ENCODE data around the gene COG4. TPM values are rescaled to one million over a fixed set of nuclear protein-coding genes. Genes with fewer than 3 reads are reported as not detected.

COG4 gene
- total RNA-seq, 3 donors from 2014 or later (not counting 1 experiment from before 2014, with no cell fraction given) = 29.5 to 44.4 (median 31.6) TPM

DNA sequence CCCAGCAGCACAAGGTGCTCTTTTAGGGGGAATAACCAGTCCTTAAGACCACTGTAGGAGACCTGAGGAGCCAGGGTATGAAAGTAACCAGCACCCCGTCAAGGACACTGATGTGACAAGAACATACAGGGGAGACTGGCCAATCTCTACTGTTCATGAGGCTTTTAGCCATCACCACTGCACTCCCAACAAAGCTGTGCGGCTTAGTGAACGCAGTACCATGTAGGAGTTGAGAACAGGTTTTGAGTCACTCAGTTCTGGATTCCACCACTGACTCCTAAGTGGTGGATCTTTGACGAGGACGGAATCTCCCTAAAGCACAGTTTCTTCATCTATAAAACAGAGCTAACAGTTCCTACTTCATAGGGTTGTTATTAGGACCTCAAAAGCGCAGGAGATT, 26.8 kb downstream of the COG4 start:
- H3K4me1 ChIP-seq (ENCODE audit: control insufficient read depth, insufficient read depth, low read length) = no peaks in the 10 kb centered on the region
- H3K27ac Mint-ChIP-seq = no peak overlapping the region
- H3K4me1 Mint-ChIP-seq = no peaks in the 10 kb centered on the region
- no peak overlapping the region for H3K4me3 ChIP-seq (ENCODE audit: low read length)
- WGBS (ENCODE audit: insufficient coverage) = 95% methylated on average over 6 of the region's 6 CpGs
- no peaks in the 10 kb centered on the region for H3K36me3 Mint-ChIP-seq
- H3K9me3 ChIP-seq (ENCODE audit: control insufficient read depth, insufficient read depth, low read length) = no peaks in the 10 kb centered on the region
- TF ChIP-seq, protein P1, sequence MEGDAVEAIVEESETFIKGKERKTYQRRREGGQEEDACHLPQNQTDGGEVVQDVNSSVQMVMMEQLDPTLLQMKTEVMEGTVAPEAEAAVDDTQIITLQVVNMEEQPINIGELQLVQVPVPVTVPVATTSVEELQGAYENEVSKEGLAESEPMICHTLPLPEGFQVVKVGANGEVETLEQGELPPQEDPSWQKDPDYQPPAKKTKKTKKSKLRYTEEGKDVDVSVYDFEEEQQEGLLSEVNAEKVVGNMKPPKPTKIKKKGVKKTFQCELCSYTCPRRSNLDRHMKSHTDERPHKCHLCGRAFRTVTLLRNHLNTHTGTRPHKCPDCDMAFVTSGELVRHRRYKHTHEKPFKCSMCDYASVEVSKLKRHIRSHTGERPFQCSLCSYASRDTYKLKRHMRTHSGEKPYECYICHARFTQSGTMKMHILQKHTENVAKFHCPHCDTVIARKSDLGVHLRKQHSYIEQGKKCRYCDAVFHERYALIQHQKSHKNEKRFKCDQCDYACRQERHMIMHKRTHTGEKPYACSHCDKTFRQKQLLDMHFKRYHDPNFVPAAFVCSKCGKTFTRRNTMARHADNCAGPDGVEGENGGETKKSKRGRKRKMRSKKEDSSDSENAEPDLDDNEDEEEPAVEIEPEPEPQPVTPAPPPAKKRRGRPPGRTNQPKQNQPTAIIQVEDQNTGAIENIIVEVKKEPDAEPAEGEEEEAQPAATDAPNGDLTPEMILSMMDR (IDR thresholded peaks at IDR 0.05) = no peak
- H3K9me3 Mint-ChIP-seq = no peaks in the 10 kb centered on the region
- peaks cover 58% of the 10 kb centered on the region for H3K36me3 ChIP-seq (ENCODE audit: control insufficient read depth, insufficient read depth, low read length)
- no peak for ATAC-seq
- intact Hi-C loops (cut with micrococcal nuclease) = no loop called here
- H3K27ac ChIP-seq (ENCODE audit: low read length) = no peak overlapping the region
- no peaks in the 10 kb centered on the region for H3K27me3 ChIP-seq (ENCODE audit: control insufficient read depth, insufficient read depth, low read length)
- no peak overlapping the region for H3K4me3 Mint-ChIP-seq
- DNase-seq = no peak
- H3K27me3 Mint-ChIP-seq (ENCODE audit: low read depth in 2 of 2) = no peaks in the 10 kb centered on the region

DNA sequence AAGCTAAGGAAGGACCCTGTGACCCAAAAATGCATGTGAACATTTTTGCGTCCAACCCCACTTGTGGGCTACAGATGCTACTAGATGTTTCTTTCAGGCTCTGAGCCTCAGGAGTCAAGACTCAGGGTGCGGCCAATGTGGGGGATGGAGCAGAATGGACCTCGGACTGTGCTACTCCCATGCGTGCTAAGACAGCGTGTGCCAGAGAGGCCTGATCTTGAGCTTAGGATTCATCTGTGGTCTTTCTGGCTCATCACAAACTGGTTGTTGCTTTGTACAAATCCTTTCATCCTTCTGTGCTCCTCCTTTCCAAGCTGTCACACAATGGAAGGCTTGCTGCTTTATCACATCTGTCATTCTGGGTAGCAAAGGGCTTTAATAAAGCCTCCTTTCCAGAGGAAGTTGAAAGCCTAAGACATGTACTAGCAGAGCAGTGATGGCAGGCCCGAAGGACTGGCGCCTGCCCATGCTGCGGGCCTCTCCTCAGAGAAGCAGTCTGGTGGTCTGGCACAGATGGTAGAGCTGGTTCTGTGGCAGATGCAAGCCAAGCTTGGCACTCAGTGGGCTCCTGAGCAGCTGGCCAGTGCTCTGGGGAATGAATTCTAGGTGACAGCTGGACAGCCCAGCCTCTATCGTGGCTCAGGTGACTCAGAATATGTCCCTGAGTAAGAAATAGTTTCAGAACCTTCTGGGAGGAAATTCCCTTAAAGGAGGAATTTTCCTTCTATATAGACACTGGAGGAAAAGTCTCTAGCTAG, 27.8 kb downstream of the COG4 start:
- intact Hi-C loops (cut with micrococcal nuclease) = no loop called here
- Mint-ChIP-seq H3K27me3 (ENCODE audit: low read depth in 2 of 2) (no peaks in the 10 kb centered on the region), H3K36me3 (no peaks in the 10 kb centered on the region), H3K27ac (no peak overlapping the region), H3K9me3 (no peaks in the 10 kb centered on the region), H3K4me3 (no peak overlapping the region), H3K4me1 (no peaks in the 10 kb centered on the region)
- WGBS (ENCODE audit: insufficient coverage) = 96% methylated on average over 9 of the region's 9 CpGs
- no peaks in the 10 kb centered on the region for H3K27me3 ChIP-seq (ENCODE audit: control insufficient read depth, insufficient read depth, low read length)
- H3K9me3 ChIP-seq (ENCODE audit: control insufficient read depth, insufficient read depth, low read length) = no peaks in the 10 kb centered on the region
- ATAC-seq = no peak
- no peaks in the 10 kb centered on the region for H3K4me1 ChIP-seq (ENCODE audit: control insufficient read depth, insufficient read depth, low read length)
- H3K27ac ChIP-seq (ENCODE audit: low read length) = no peak overlapping the region
- no peak for DNase-seq
- H3K4me3 ChIP-seq (ENCODE audit: low read length) = no peak overlapping the region
- TF ChIP-seq, protein P1 (IDR thresholded peaks at IDR 0.05) = no peak
- H3K36me3 ChIP-seq (ENCODE audit: control insufficient read depth, insufficient read depth, low read length) = peaks cover 56% of the 10 kb centered on the region

DNA sequence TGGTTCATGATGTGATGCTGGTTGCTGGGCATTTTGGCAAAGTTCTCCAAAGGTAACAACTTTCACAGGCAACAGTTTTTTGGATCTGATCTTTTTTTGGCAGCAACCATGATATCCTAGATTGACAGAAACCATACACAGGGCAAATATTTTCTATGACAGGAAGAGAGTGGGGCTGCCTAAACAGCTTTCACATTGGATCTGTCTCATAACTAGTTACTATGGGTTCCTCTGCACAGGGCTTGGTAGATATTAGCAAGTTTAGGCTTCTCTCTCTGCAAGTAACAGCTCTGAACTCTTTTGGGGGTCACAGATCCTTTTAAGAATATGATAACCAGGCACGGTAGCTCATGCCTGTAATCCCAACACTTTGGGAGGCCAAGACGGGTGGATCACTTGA, 28.6 kb downstream of the COG4 start:
- no peaks in the 10 kb centered on the region for H3K27me3 Mint-ChIP-seq (ENCODE audit: low read depth in 2 of 2)

More for the DNA sequence above, 28.6 kb downstream of the COG4 start:
- Histone ChIP-seq H3K9me3 (ENCODE audit: control insufficient read depth, insufficient read depth, low read length) (no peaks in the 10 kb centered on the region), H3K4me3 (ENCODE audit: low read length) (no peak overlapping the region), H3K27ac (ENCODE audit: low read length) (no peak overlapping the region), H3K27me3 (ENCODE audit: control insufficient read depth, insufficient read depth, low read length) (no peaks in the 10 kb centered on the region), H3K36me3 (ENCODE audit: control insufficient read depth, insufficient read depth, low read length) (peaks cover 62% of the 10 kb centered on the region), H3K4me1 (ENCODE audit: control insufficient read depth, insufficient read depth, low read length) (no peaks in the 10 kb centered on the region)
- Mint-ChIP-seq H3K9me3 (no peaks in the 10 kb centered on the region), H3K27ac (no peak overlapping the region), H3K4me3 (no peak overlapping the region), H3K4me1 (no peaks in the 10 kb centered on the region), H3K36me3 (no peaks in the 10 kb centered on the region)
- TF ChIP-seq, protein P1 (IDR thresholded peaks at IDR 0.05) = no peak
- intact Hi-C loops (cut with micrococcal nuclease) = no loop called here
- WGBS (ENCODE audit: insufficient coverage) = 100% methylated on average over 2 of the region's 2 CpGs
- no peak for DNase-seq
- no peak for ATAC-seq
